Psoas muscle (tissue), 8 donors: ENCODE measurements around the gene CTIF. TPM values are rescaled to one million over a fixed set of nuclear protein-coding genes. Genes with fewer than 3 reads are reported as not detected.
"Not testable (repeated sequence)": the region's sequence is repeated elsewhere in the genome, so short reads cannot be mapped to it uniquely, and the experiment has no call there.

Experiments used
- ATAC-seq, 4 donors: fragments of 200-7000 bp; cut with Tn5 transposase; one replicate each; pipeline ENCODE4 v1.9.1; 2020; ENCODE audit warnings: moderate library complexity in 3 of 4, mild to moderate bottlenecking in 2 of 4
- DNase-seq, 2 donors: peaks; one replicate each; pipeline ENCODE4 v3.0.0-alpha.2; 2020
- H3K27ac ChIP-seq: fragments of 200-600 bp; one replicate; pipeline ENCODE4 v1.8.0; 2022
- H3K27me3 ChIP-seq, 3 donors: fragments of 200-600 bp in 1 of 3; one replicate each; pipeline versions ENCODE4 v1.6.1 to v1.8.0; 2013 to 2022; ENCODE audit warnings: low read length in 2 of 3, mild to moderate bottlenecking in 2 of 3, moderate library complexity in 1 of 3; ENCODE audit not compliant: insufficient read depth in 3 of 3
- H3K36me3 ChIP-seq, 2 donors: fragments of 200-600 bp in 1 of 2; one replicate each; pipeline versions ENCODE4 v1.6.1 to v1.8.0; 2013 to 2022; ENCODE audit warnings: low read depth in 1 of 2, mild to moderate bottlenecking in 1 of 2, moderate library complexity in 1 of 2; ENCODE audit not compliant: insufficient read depth in 1 of 2
- H3K4me1 ChIP-seq: fragments of 200-600 bp; one replicate; pipeline ENCODE4 v1.8.0; 2022
- H3K4me3 ChIP-seq: fragments of 200-600 bp; one replicate; pipeline ENCODE4 v1.8.0; 2022; ENCODE audit warnings: mild to moderate bottlenecking
- H3K9me3 ChIP-seq: fragments of 200-600 bp; one replicate; pipeline ENCODE4 v1.8.0; 2022
- CTCF ChIP-seq: fragments of 200-600 bp; IDR thresholded peaks from one replicate; pipeline ENCODE4 v1.8.0; 2022; ENCODE audit warnings: antibody characterized with exemption
- WGBS, 3 donors: extraction: QIAGEN DNeasy Blood & Tissue Kit; methylation state at CpG; one replicate each; pipeline versions ENCODE4 v1.1.6 to v1.1.7; 2013; 5-methylcytosine and 5-hydroxymethylcytosine counted together
- intact Hi-C, 2 donors: fragments of 100-400 bp; cut with DNase I; formaldehyde crosslinking; loops; one replicate each; pipeline versions ENCODE4 v1.11.0 to v1.14.2; 2022
- polyA plus RNA-seq, 3 donors: library from polyadenylated mRNA; stranded (reverse); fragments of 200-250 nt; gene quantifications; one replicate each; pipeline ENCODE4 v1.2.3, GENCODE V29; 2013
- total RNA-seq, 4 donors: library from RNA; stranded (reverse); fragmentation: NEBNext Ultra II Directional in 2 of 4; extraction: Animal tissue kit (Norgen Biotek cat#: 25700) in 2 of 4; gene quantifications; one replicate each; pipeline versions ENCODE4 v1.2.1 to v1.2.4, GENCODE V29; 2021 to 2023
- donor health status: healthy with polysubstance abuse.
- donor health status: DM: no; HTN: no; CAD: no; lungs with moderate emphysema.
- donor health status: Bipolar disorder and iron deficiency.
- donor health status: healthy.
- donor health status: DM: yes; HTN: yes; CAD: no.
- donor health status: DM: no; HTN: no; CAD: no.
- donor health status: DM: no; HTN: no; CAD: no.
- donor health status: DM: yes; HTN: yes; CAD: no.

The CTIF gene
- total and polyA plus RNA-seq, 7 donors, result 11.3 to 40.5 (median 26.9) TPM

- 69 to 81% (median 70%) methylated on average over 2 of the region's 2 CpGs for WGBS, 3 donors
- Histone ChIP-seq H3K4me3 (no peak overlapping the region), H3K27ac (no peak overlapping the region), H3K36me3 (no peaks in the 10 kb centered on the region), H3K27me3 (no peaks in the 10 kb centered on the region), H3K4me1 (no peaks in the 10 kb centered on the region), H3K9me3 (no peaks in the 10 kb centered on the region)
- DNase-seq (no peak), ATAC-seq (no peak)
- no peak for TF ChIP-seq CTCF
- intact Hi-C loops, result no loop called here
Observed at GRCh38 chr18:48646976-48647375, 108.1 kb downstream of the CTIF start.

DNA sequence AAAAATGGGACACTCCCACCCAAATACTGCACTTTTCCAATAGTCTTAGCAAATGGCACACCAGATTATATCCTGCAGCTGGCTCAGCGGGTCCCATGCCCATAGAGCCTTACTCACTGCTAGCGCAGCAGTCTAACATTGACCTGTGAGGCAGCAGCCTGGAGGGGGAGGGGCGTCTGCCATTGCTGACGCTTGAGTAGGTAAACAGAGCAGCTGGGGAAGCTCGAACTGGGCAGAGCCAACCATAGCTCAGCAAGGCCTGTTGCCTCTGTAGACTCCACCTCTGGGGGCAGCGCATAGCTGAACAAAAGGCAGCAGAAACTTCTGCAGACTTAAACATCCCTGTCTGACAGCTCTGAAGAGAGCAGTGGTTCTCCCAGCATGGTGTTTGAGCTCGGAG is 110.4 kb downstream of the CTIF start:
- Histone ChIP-seq H3K27ac (no peak overlapping the region), H3K27me3 (no peaks in the 10 kb centered on the region), H3K4me3 (no peak overlapping the region), H3K9me3 (no peaks in the 10 kb centered on the region), H3K4me1 (no peaks in the 10 kb centered on the region), H3K36me3 (no peaks in the 10 kb centered on the region)
- ATAC-seq (no peak), DNase-seq (no peak)
- intact Hi-C loops, result no loop called here
- TF ChIP-seq CTCF, result no peak
- 83 to 88% (median 84%) methylated on average over 7 of the region's 7 CpGs for WGBS, 3 donors

GRCh38 chr18:48654591-48654990 is 115.8 kb downstream of the CTIF start:
- 84 to 100% (median 95%) methylated on average over 4 of the region's 4 CpGs for WGBS, 3 donors

GRCh38 chr18:48655508-48655907 is 116.7 kb downstream of the CTIF start:
- Histone ChIP-seq H3K36me3 (no peaks in the 10 kb centered on the region), H3K27ac (no peak overlapping the region), H3K27me3 (no peaks in the 10 kb centered on the region), H3K4me1 (peaks cover 5% of the 10 kb centered on the region), H3K4me3 (no peak overlapping the region), H3K9me3 (no peaks in the 10 kb centered on the region)
- ATAC-seq (no peak), DNase-seq (no peak)
- WGBS, 3 donors, result 55 to 80% (median 69%) methylated on average over 2 of the region's 2 CpGs
- intact Hi-C loops, result loop anchor here in 1 of 2 donors (5.0 kb wide), 1 partner anchor 48 kb away; no protein-coding TSS in a partner anchor
- no peak for TF ChIP-seq CTCF

More at GRCh38 chr18:48654591-48654990, 115.8 kb downstream of the CTIF start:
- H3K9me3 ChIP-seq, H3K27ac ChIP-seq, ATAC-seq, H3K4me1 ChIP-seq, H3K27me3 ChIP-seq, H3K4me3 ChIP-seq, intact Hi-C loops, DNase-seq, H3K36me3 ChIP-seq: not testable (repeated sequence)

DNA sequence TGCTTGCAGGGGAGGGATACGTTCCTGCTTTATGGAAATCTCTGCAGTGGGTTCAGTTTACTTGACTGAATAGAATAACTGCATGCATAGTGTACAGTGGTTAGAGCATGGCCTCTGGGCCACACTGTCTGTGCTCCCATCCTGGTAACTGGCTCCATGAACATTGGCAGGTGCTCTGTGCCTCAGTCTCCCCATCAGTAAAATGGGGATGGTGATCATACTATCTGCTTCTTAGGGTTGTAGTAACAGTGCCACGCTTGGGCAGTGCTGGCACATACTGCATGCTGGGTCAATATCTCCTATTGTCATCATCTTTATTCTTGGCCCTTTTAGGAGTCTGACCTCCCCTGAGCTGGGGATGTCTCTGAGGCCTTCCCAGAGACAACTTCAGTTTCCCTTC is 117.3 kb downstream of the CTIF start:
- Histone ChIP-seq H3K36me3 (no peaks in the 10 kb centered on the region), H3K27ac (no peak overlapping the region), H3K4me1 (peaks cover 9% of the 10 kb centered on the region), H3K27me3 (no peaks in the 10 kb centered on the region), H3K4me3 (no peak overlapping the region), H3K9me3 (no peaks in the 10 kb centered on the region)
- intact Hi-C loops, result loop anchor here in 1 of 2 donors (5.0 kb wide), 1 partner anchor 49 kb away; no protein-coding TSS in a partner anchor
- no peak for TF ChIP-seq CTCF
- 83 to 92% (median 86%) methylated on average over 2 of the region's 2 CpGs for WGBS, 3 donors
- DNase-seq, result no peak
- ATAC-seq, result no peak
